ENCODE data around the gene KCNJ11. TPM values are rescaled to one million over a fixed set of nuclear protein-coding genes. Genes with fewer than 3 reads are reported as not detected.

The KCNJ11 gene
- total and polyA plus RNA-seq, 2 of the 13 experiments (the other 11 are each of a cell fraction or from before 2014, with no cell fraction given): 0.38 to 1.6 TPM

DNA sequence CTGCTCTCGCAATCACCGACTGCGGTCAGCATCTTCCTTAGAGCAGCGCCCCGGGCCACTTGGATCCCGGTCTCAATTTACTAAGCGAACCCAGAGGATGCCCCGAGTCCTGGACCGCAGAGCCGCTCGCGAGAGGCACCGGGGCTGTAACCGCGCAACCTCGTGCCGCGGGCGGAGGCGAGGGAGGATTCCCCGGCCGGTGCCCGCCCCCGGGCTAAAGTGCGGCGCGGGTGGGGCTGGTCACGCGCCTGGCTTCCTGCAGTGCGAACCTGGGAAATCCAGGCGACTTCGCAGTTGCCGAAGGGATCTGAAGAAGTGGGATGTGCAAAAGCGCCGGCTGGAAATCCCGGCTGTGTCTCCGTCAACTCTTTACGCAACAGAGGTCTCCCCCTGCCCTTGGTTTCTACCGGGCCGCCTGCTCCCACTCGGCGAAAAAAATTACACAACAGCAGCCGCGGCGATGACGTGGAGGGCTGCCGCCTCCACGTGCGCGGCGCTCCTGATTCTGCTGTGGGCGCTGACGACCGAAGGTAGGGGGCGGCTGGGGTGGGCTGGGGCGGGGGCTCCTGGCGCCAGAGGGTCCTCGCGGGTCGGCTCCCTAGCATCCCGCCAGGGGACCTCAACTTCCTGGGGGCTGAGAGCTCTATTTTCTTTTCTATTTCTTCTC is 36.8 kb downstream of the KCNJ11 start, which contains the start of gene NCR3LG1 (continued):
- no peak for TF ChIP-seq FOXC1 (CRISPR knock-in tag; IDR thresholded peaks at IDR 0.05; ENCODE audit: borderline replicate concordance)
- no peak for TF ChIP-seq GTF3A (CRISPR knock-in tag; conservative IDR thresholded peaks at IDR 0.05)
- no peak for TF ChIP-seq SOX6 (IDR thresholded peaks at IDR 0.05)
- TF ChIP-seq SOX6 (CRISPR knock-in tag; IDR thresholded peaks at IDR 0.05): peak; percentile 49; the same call in 1 of the 2 replicates
- TF ChIP-seq, protein P1, sequence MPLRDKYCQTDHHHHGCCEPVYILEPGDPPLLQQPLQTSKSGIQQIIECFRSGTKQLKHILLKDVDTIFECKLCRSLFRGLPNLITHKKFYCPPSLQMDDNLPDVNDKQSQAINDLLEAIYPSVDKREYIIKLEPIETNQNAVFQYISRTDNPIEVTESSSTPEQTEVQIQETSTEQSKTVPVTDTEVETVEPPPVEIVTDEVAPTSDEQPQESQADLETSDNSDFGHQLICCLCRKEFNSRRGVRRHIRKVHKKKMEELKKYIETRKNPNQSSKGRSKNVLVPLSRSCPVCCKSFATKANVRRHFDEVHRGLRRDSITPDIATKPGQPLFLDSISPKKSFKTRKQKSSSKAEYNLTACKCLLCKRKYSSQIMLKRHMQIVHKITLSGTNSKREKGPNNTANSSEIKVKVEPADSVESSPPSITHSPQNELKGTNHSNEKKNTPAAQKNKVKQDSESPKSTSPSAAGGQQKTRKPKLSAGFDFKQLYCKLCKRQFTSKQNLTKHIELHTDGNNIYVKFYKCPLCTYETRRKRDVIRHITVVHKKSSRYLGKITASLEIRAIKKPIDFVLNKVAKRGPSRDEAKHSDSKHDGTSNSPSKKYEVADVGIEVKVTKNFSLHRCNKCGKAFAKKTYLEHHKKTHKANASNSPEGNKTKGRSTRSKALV (CRISPR knock-in tag; IDR thresholded peaks at IDR 0.05): peak; percentile 95
- no peak for TF ChIP-seq NFRKB (IDR thresholded peaks at IDR 0.05)
- 0 out of 2 replicates have a peak, but pooled peaks have one; percentile 54 for TF ChIP-seq NFATC3 (CRISPR knock-in tag; IDR thresholded peaks at IDR 0.05)
- peak; percentile 59 for TF ChIP-seq ZNF563 (CRISPR knock-in tag; IDR thresholded peaks at IDR 0.05)
- TF ChIP-seq ZNF253 (CRISPR knock-in tag; IDR thresholded peaks at IDR 0.05; ENCODE audit: borderline replicate concordance): 0 out of 2 replicates have a peak, but pooled peaks have one; percentile 75
- peak; percentile 62 for TF ChIP-seq HNRNPLL (IDR thresholded peaks at IDR 0.05; ENCODE audit: low read depth, low read length, poor library complexity, severe bottlenecking)
- TF ChIP-seq, protein P2, sequence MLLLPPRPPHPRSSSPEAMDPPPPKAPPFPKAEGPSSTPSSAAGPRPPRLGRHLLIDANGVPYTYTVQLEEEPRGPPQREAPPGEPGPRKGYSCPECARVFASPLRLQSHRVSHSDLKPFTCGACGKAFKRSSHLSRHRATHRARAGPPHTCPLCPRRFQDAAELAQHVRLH (CRISPR knock-in tag; IDR thresholded peaks at IDR 0.05; ENCODE audit: borderline replicate concordance, low read depth): peak; percentile 59; the same call in 1 of the 2 replicates
- peak; percentile 21 for TF ChIP-seq AGO2 (optimal IDR thresholded peaks at IDR 0.05; ENCODE audit: low read depth, low read length)
- TF ChIP-seq ESRRA (CRISPR knock-in tag; IDR thresholded peaks at IDR 0.05; ENCODE audit: low read depth): peak; percentile 81
- 0 out of 2 replicates have a peak, but pooled peaks have one; percentile 29 for TF ChIP-seq ERF (CRISPR knock-in tag; IDR thresholded peaks at IDR 0.05)
- TF ChIP-seq NONO (IDR thresholded peaks at IDR 0.05): no peak
- TF ChIP-seq NONO (CRISPR knock-in tag; conservative IDR thresholded peaks at IDR 0.05): peak; percentile 57; the same call in 1 of the 2 replicates
- peak; percentile 76 for TF ChIP-seq BORCS8-MEF2B (CRISPR knock-in tag; IDR thresholded peaks at IDR 0.05)
- TF ChIP-seq CREB1 (IDR thresholded peaks at IDR 0.05): peak; percentile 76
- peak; percentile 61 for TF ChIP-seq CREB1 (CRISPR knock-in tag; IDR thresholded peaks at IDR 0.05)
- no peak for TF ChIP-seq ELF1 (CRISPR knock-in tag; IDR thresholded peaks at IDR 0.05)
- TF ChIP-seq, protein P3, sequence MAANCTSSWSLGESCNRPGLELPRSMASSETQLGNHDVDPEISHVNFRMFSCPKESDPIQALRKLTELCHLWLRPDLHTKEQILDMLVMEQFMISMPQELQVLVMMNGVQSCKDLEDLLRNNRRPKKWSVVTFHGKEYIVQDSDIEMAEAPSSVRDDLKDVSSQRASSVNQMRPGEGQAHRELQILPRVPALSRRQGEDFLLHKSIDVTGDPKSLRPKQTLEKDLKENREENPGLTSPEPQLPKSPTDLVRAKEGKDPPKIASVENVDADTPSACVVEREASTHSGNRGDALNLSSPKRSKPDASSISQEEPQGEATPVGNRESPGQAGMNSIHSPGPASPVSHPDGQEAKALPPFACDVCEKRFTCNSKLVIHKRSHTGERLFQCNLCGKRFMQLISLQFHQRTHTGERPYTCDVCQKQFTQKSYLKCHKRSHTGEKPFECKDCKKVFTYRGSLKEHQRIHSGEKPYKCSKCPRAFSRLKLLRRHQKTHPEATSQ (CRISPR knock-in tag; IDR thresholded peaks at IDR 0.05; ENCODE audit: borderline replicate concordance): no peak
- TF ChIP-seq ZNF816 (CRISPR knock-in tag; IDR thresholded peaks at IDR 0.05; ENCODE audit: borderline replicate concordance): no peak
- TF ChIP-seq HNF4A (CRISPR knock-in tag; IDR thresholded peaks at IDR 0.05): peak; percentile 70
- TF ChIP-seq PHF20 (CRISPR knock-in tag; IDR thresholded peaks at IDR 0.05): 0 out of 2 replicates have a peak, but pooled peaks have one; percentile 23
- TF ChIP-seq ZNF777 (CRISPR knock-in tag; IDR thresholded peaks at IDR 0.05): no peak
- TF ChIP-seq ZNF260 (CRISPR knock-in tag; IDR thresholded peaks at IDR 0.05; ENCODE audit: borderline replicate concordance, low read depth): no peak
- peak; percentile 33; the same call in 1 of the 2 replicates for TF ChIP-seq ZNF747 (CRISPR knock-in tag; IDR thresholded peaks at IDR 0.05; ENCODE audit: borderline replicate concordance)
- no peak for TF ChIP-seq SALL2 (CRISPR knock-in tag; IDR thresholded peaks at IDR 0.05)
- TF ChIP-seq PAWR (CRISPR knock-in tag; IDR thresholded peaks at IDR 0.05; ENCODE audit: borderline replicate concordance): peak; percentile 42; the same call in 1 of the 2 replicates
- TF ChIP-seq NR2C2 (CRISPR knock-in tag; IDR thresholded peaks at IDR 0.05; ENCODE audit: borderline replicate concordance): no peak
